Natural killer cell (primary cell): Measurements from ENCODE around the gene RBM43. TPM values are rescaled to one million over a fixed set of nuclear protein-coding genes. Genes with fewer than 3 reads are reported as not detected.

Source experiments
- ATAC-seq, 3 donors: fragments of 150-1000 bp in 2 of 3; fragments of 200-7000 bp in 1 of 3; cut with Tn5 transposase; 1 replicate in 1 of 3; 2 replicates in 2 of 3; pipeline ENCODE4 v1.10.0; 2021; ENCODE audit warnings: mild to moderate bottlenecking in 2 of 3, moderate library complexity in 2 of 3
- DNase-seq, 2 donors: peaks; one replicate each; pipeline versions ENCODE4 v3.0.0 to v3.0.0-alpha.2; 2013 to 2021; ENCODE audit warnings: mixed read lengths in 1 of 2
- H3K27ac ChIP-seq: one replicate; pipeline ENCODE4 v1.5.1; 2013; ENCODE audit warnings: mild to moderate bottlenecking, low read length
- H3K27me3 ChIP-seq: one replicate; pipeline ENCODE4 v1.6.1; 2013; ENCODE audit warnings: low read length; ENCODE audit not compliant: control insufficient read depth, insufficient read depth
- H3K36me3 ChIP-seq: one replicate; pipeline ENCODE4 v1.6.1; 2013; ENCODE audit warnings: low read length; ENCODE audit not compliant: control insufficient read depth, insufficient read depth
- H3K4me1 ChIP-seq: one replicate; pipeline ENCODE4 v1.6.1; 2013; ENCODE audit warnings: low read length; ENCODE audit not compliant: control insufficient read depth, insufficient read depth
- H3K4me3 ChIP-seq: one replicate; pipeline ENCODE4 v1.5.1; 2013; ENCODE audit warnings: low read length
- H3K9me3 ChIP-seq: one replicate; pipeline ENCODE4 v1.6.1; 2013; ENCODE audit warnings: low read length; ENCODE audit not compliant: control insufficient read depth, insufficient read depth
- H3K27ac Mint-ChIP-seq, 2 donors: one replicate each; pipeline ENCODE4 v1.8.0; 2022; ENCODE audit warnings: mild to moderate bottlenecking in 2 of 2, mixed read lengths in 2 of 2, moderate library complexity in 1 of 2
- H3K27me3 Mint-ChIP-seq, 2 donors: one replicate each; pipeline ENCODE4 v1.8.0; 2022; ENCODE audit warnings: low read depth in 2 of 2, mixed read lengths in 2 of 2
- H3K36me3 Mint-ChIP-seq: one replicate; pipeline ENCODE4 v1.8.0; 2022; ENCODE audit warnings: mixed read lengths
- H3K4me1 Mint-ChIP-seq, 2 donors: one replicate each; pipeline ENCODE4 v1.8.0; 2022; ENCODE audit warnings: mixed read lengths in 2 of 2
- H3K4me3 Mint-ChIP-seq: one replicate; pipeline ENCODE4 v1.8.0; 2022; ENCODE audit warnings: mild to moderate bottlenecking, moderate library complexity, mixed read lengths
- H3K9me3 Mint-ChIP-seq, 2 donors: one replicate each; pipeline ENCODE4 v1.8.0; 2022; ENCODE audit warnings: mixed read lengths in 2 of 2
- WGBS: methylation state at CpG from one replicate; pipeline ENCODE4 v1.1.7; 2013; ENCODE audit warnings: missing lambda C conversion rate; ENCODE audit not compliant: insufficient coverage; 5-methylcytosine and 5-hydroxymethylcytosine counted together
- intact Hi-C: fragments of 100-400 bp; cut with micrococcal nuclease; formaldehyde crosslinking; loops from one replicate; pipeline ENCODE4 v1.14.2; 2022
- total RNA-seq, 4 donors: library from RNA; stranded (reverse); fragments of 120-200 nt in 1 of 4; gene quantifications; one replicate each; pipeline versions ENCODE4 v1.2.3 to v1.2.4, GENCODE V29; 2013 to 2022
- TF ChIP-seq, protein P1 (sequence below): fragments of 200-600 bp; IDR thresholded peaks from one replicate; pipeline ENCODE4 v1.8.0; 2022; ENCODE audit warnings: antibody characterized with exemption

Gene RBM43
- total RNA-seq, 3 donors from 2014 or later (not counting 1 experiment from before 2014, with no cell fraction given) = 5.6 to 12.4 (median 10.9) TPM

- WGBS = 90% methylated on average over 4 of the region's 4 CpGs
- Histone ChIP-seq H3K27ac (no peak overlapping the region), H3K27me3 (peaks cover 4% of the 10 kb centered on the region), H3K4me1 (no peaks in the 10 kb centered on the region), H3K36me3 (no peaks in the 10 kb centered on the region), H3K4me3 (no peak overlapping the region), H3K9me3 (no peaks in the 10 kb centered on the region)
- Mint-ChIP-seq H3K27me3 (peaks cover 0 to 8% of the 10 kb centered on the region in 2 donors), H3K27ac (no peak overlapping the region), H3K9me3 (no peaks in the 10 kb centered on the region), H3K36me3 (no peaks in the 10 kb centered on the region), H3K4me3 (no peak overlapping the region), H3K4me1 (no peaks in the 10 kb centered on the region)
- no peak for DNase-seq
- intact Hi-C loops = no loop called here
- no peak for ATAC-seq
- TF ChIP-seq, protein P1, sequence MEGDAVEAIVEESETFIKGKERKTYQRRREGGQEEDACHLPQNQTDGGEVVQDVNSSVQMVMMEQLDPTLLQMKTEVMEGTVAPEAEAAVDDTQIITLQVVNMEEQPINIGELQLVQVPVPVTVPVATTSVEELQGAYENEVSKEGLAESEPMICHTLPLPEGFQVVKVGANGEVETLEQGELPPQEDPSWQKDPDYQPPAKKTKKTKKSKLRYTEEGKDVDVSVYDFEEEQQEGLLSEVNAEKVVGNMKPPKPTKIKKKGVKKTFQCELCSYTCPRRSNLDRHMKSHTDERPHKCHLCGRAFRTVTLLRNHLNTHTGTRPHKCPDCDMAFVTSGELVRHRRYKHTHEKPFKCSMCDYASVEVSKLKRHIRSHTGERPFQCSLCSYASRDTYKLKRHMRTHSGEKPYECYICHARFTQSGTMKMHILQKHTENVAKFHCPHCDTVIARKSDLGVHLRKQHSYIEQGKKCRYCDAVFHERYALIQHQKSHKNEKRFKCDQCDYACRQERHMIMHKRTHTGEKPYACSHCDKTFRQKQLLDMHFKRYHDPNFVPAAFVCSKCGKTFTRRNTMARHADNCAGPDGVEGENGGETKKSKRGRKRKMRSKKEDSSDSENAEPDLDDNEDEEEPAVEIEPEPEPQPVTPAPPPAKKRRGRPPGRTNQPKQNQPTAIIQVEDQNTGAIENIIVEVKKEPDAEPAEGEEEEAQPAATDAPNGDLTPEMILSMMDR = no peak
Observed at GRCh38 chr2:151206446-151206968, 55.2 kb downstream of the RBM43 start.

DNA sequence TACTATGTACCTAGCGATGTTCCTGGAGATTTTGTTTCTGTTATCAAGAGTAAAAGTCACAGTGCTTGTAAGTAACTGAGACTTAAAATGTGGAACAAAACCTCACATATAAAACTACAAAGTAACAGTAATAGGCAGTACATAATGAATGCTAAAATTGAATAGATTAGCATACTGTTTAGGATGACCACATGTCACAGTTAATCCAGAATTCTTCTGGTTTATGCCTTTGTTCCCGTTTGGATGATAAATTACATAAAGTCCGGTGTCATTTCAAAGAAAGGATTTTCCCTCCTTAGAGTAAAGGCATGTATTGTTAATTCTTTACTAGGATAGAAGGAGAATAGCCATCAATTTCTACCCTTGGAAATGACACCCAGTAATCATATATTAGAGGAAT lies 56.1 kb downstream of the RBM43 start:
- H3K4me1 ChIP-seq = no peaks in the 10 kb centered on the region
- H3K27ac Mint-ChIP-seq = no peak overlapping the region
- H3K4me3 Mint-ChIP-seq = no peak overlapping the region
- DNase-seq (no peak), ATAC-seq (no peak)
- peaks cover 4% of the 10 kb centered on the region for H3K27me3 ChIP-seq
- TF ChIP-seq, protein P1 = no peak
- no peaks in the 10 kb centered on the region for H3K9me3 Mint-ChIP-seq
- H3K27me3 Mint-ChIP-seq = peaks cover 0 to 10% of the 10 kb centered on the region in 2 donors
- H3K36me3 Mint-ChIP-seq = no peaks in the 10 kb centered on the region
- WGBS = no CpG with 5 or more reads among the region's 3 CpGs
- H3K9me3 ChIP-seq = no peaks in the 10 kb centered on the region
- H3K27ac ChIP-seq = no peak overlapping the region
- intact Hi-C loops = no loop called here
- H3K36me3 ChIP-seq = no peaks in the 10 kb centered on the region
- peaks cover 0 to 2% of the 10 kb centered on the region in 2 donors for H3K4me1 Mint-ChIP-seq
- no peak overlapping the region for H3K4me3 ChIP-seq

- no peaks in the 10 kb centered on the region for H3K9me3 ChIP-seq
- Mint-ChIP-seq H3K27me3 (peaks cover 0 to 7% of the 10 kb centered on the region in 2 donors), H3K9me3 (no peaks in the 10 kb centered on the region), H3K4me3 (no peak overlapping the region), H3K27ac (no peak overlapping the region), H3K36me3 (no peaks in the 10 kb centered on the region), H3K4me1 (peaks cover 0 to 4% of the 10 kb centered on the region in 2 donors)
- WGBS = 100% methylated on average over 2 of the region's 3 CpGs
- ATAC-seq (no peak), DNase-seq (no peak)
- no peak overlapping the region for H3K4me3 ChIP-seq
- intact Hi-C loops = no loop called here
- no peaks in the 10 kb centered on the region for H3K4me1 ChIP-seq
- H3K27me3 ChIP-seq = peaks cover 4% of the 10 kb centered on the region
- H3K27ac ChIP-seq = no peak overlapping the region
- no peaks in the 10 kb centered on the region for H3K36me3 ChIP-seq
- TF ChIP-seq, protein P1 = no peak
Observed at GRCh38 chr2:151204756-151205155, 56.9 kb downstream of the RBM43 start.

DNA sequence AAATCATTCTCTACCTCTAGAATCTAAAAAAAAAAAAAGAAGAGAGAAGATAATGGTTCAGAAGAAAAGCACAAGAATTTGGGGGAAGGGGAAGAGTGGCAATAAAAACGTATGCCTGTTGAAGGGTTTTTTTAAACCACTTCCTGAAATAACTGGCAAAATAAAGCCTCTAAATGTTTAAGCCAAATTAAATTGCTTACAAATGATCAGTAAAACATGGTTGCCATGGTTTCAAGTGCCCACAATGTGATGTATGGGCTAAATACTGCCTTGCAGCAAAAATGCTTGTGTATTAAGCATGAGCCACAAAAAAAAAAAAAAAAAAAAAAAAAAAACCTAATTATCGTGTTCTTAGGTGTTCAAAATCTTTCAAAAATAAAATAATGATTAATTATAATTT lies 60.8 kb downstream of the RBM43 start:
- H3K4me3 Mint-ChIP-seq = no peak overlapping the region
- no peaks in the 10 kb centered on the region for H3K9me3 Mint-ChIP-seq
- peaks cover 0 to 4% of the 10 kb centered on the region in 2 donors for H3K4me1 Mint-ChIP-seq
- no peaks in the 10 kb centered on the region for H3K9me3 ChIP-seq
- H3K27me3 ChIP-seq = no peaks in the 10 kb centered on the region
- intact Hi-C loops = no loop called here
- H3K36me3 ChIP-seq = no peaks in the 10 kb centered on the region
- no peak overlapping the region for H3K27ac Mint-ChIP-seq
- WGBS = 0% methylated on average over 1 of the region's 2 CpGs
- no peak overlapping the region for H3K27ac ChIP-seq
- H3K27me3 Mint-ChIP-seq = peaks cover 0 to 12% of the 10 kb centered on the region in 2 donors
- no peaks in the 10 kb centered on the region for H3K4me1 ChIP-seq
- DNase-seq = no peak
- TF ChIP-seq, protein P1 = no peak
- no peak overlapping the region for H3K4me3 ChIP-seq
- no peaks in the 10 kb centered on the region for H3K36me3 Mint-ChIP-seq
- ATAC-seq = no peak
